ENCODE results near the gene ACSF2.
"Not testable (repeated sequence)": the region's sequence is repeated elsewhere in the genome, so short reads cannot be mapped to it uniquely, and the experiment has no call there.

ACSF2 gene

DNA sequence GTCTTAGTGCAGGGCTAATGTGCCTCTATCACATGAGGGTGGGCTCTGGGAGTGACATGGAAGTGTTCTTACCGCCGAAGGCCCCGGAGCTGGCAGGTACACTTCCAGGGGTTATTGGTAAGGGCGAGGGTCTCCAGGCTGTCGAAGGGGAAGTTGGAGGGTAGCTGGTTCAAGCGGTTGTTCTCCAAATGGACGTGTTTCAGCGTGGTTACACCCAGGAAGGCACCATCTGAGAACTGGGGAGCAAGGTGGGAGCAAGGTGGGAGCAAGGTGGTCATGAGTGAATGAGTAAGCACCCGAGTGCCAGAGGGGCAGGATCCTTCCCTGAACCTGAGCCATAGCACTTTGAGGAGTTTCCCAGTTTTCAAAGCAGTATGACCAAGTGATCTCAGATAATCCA, 39.6 kb downstream of the ACSF2 start:
- no peak for DNase-seq

DNA sequence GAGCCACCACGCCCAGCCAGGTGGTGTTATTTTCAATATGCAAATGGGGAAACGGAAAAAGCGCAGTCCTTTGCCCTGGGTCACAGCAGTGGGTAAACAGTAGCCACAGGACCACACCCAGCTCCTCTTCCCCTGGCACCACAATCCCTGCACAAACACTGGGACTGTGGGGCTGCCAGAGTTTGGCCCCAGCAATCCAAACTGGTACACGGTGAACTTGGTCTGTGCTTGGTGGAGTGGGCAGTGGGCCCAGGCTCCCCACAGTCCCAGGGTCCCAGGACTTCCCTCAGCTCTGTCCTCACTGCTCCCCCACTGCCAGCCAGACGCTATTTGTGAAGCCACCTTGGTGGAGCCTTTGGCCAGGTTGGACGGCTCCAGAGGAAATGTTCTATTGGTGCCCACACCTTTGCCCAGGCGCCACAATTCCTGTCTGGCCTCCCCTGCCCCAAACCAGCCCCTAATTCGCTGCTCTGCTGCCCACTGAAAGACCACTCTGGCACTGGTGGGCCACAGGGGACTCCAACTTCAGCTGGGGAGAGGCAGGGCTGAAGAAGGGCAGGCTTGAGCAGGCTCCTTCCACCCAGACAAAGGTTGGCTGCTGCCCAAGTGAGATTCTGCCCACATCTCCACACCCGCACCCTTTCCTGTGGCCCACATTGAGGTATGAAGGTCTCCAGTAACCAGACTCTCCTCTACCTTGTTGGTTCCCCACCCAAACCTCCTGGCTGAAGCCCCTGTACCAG, 40.5 kb downstream of the ACSF2 start:
- DNase-seq, result no peak

- no peak for DNase-seq
Measured at GRCh38 chr17:50467114-50467854, 41.3 kb downstream of the ACSF2 start.

DNA sequence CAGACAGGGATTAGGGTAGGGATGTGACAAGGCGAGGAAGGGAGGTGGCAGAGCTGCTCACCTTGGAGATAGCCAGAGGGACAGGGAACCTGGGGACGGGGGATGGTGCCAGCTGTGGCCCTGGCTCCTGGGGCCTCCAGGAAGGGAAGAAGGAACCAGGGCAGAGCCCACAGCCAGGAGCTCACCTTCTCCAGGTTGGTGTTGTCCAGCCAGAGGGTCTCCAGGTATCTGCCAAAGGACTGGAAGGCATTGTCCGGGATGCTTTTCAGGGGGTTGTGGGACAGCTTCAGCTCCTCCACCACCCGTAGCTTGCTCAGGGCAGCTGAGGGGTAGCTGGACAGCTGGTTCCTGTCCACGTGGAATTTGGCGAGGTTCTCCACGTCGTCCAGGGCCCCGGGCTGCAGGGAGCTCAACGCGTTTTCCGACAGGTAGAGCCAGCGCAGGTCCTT, 41.9 kb downstream of the ACSF2 start:
- DNase-seq, result no peak

DNA sequence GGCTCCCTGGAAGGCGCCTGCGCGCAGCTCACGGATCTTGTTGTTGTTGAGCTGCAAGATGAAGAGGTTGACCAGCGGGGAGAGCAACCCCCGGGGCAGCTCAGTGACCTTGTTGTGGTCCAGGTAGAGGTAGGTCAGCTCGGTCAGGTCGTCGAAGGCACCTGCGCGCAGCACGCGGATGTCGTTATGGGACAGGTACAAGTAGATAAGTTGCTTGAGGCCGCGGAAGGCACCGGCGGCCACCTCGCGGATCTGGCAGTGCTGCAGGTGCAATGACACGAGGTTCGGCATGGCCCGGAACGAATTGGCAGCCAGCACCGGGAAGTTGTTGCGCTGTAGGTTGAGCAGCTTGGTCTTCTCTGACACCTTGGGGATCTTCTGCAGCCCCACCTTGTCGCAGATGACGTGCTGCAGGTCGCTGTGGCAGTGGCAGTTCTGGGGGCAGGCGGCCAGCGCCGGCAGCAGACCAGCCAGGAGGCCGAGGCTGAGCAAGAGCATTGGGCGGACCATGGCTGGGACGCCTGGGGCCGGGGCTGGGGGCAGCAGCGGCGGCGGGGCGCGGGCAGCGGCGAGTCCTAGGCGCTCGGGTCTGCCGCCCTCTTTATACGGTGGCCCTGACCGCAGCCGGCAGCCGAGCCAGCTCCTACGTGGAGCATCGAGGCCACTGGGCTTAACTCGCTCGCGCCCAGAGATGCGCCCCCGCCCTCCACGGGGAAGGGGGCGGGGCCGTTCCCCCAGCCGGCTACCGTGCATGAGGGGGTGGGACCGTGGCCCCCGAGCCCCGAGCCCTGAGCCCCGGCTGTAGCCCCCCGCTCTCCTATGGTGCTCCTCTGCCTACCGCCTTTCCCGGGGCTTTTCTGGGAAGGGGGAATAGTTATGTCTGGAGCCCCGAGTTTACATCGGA, 42.5 kb downstream of the ACSF2 start, which contains the start of gene CHAD:
CHAD (minus strand) TSS at position 577 of the 904 bp plus-strand sequence; CDS start at position 510, 67 bp downstream.
- DNase-seq, result no peak

DNA sequence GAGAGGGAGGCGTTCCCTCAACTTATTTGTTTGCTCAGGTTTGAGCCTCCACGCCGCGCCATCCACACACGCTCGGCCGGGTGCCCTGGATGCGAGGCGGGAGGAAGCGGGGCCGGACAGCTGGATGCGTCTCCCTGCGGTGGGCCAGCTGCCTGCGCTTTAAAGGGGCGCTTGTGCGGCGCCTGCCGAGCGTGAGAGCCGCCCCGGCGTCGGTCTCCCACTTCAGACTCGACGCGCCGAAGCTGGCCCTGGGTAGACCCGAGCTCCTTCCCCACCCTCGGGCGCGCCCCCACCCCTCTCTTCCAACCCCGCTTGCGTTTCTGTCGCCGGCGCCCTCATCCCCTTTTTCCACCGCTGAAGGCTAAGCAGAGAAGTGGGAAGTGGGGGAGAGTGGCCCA, 43.2 kb downstream of the ACSF2 start:
- no peak for DNase-seq

GRCh38 chr17:50469671-50470305, 43.8 kb downstream of the ACSF2 start:
- DNase-seq, result no peak

GRCh38 chr17:50470426-50470825, 44.4 kb downstream of the ACSF2 start:
- no peak for DNase-seq

GRCh38 chr17:50471009-50471905, 45.2 kb downstream of the ACSF2 start:
- no peak for DNase-seq

GRCh38 chr17:50472286-50472685, 46.3 kb downstream of the ACSF2 start:
- DNase-seq, result no peak

GRCh38 chr17:50472761-50473161, 46.7 kb downstream of the ACSF2 start:
- not testable (repeated sequence) for DNase-seq

DNA sequence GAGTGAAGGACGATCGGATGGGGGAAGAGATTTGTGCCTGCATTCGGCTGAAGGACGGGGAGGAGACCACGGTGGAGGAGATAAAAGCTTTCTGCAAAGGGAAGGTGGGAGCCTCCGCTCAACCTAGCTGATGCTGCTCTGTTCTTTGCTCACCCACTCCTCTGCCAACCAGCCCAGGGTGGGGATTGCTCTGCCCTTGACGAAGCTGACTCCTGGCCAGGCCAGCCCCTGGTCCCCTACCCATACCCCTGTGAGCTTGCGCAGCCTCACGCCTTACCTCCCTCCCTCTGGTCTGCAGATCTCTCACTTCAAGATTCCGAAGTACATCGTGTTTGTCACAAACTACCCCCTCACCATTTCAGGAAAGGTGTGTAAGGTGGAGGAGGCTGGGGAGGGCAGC, 47.9 kb downstream of the ACSF2 start:
- DNase-seq, result no peak

- DNase-seq, result no peak
Measured at GRCh38 chr17:50474523-50474922, 48.5 kb downstream of the ACSF2 start.

DNA sequence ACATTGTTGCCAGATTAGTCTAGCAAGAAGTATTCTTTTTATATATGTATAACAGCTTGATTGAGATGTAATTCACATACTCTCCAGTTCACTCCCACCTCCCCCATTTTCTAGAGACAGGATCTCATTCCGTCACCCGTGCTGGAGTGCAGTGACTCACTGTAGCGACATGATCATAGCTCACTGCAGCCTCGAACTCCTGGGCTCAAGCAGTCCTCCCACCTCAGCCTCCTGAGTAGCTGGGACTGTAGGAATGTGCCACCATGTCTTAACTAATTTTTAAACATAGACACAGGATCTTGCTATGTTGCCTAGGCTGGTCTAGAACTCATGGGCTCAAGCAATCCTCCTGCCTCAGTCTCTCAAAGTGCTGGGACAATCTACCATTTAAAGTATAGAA, 49.3 kb downstream of the ACSF2 start:
- DNase-seq, result no peak

- DNase-seq, result not testable (repeated sequence)
Measured at GRCh38 chr17:50475775-50476544, 49.9 kb downstream of the ACSF2 start.

GRCh38 chr17:50476545-50477315, 50.7 kb downstream of the ACSF2 start:
- DNase-seq, result no peak

GRCh38 chr17:50477976-50478375, 52.0 kb downstream of the ACSF2 start:
- no peak for DNase-seq

DNA sequence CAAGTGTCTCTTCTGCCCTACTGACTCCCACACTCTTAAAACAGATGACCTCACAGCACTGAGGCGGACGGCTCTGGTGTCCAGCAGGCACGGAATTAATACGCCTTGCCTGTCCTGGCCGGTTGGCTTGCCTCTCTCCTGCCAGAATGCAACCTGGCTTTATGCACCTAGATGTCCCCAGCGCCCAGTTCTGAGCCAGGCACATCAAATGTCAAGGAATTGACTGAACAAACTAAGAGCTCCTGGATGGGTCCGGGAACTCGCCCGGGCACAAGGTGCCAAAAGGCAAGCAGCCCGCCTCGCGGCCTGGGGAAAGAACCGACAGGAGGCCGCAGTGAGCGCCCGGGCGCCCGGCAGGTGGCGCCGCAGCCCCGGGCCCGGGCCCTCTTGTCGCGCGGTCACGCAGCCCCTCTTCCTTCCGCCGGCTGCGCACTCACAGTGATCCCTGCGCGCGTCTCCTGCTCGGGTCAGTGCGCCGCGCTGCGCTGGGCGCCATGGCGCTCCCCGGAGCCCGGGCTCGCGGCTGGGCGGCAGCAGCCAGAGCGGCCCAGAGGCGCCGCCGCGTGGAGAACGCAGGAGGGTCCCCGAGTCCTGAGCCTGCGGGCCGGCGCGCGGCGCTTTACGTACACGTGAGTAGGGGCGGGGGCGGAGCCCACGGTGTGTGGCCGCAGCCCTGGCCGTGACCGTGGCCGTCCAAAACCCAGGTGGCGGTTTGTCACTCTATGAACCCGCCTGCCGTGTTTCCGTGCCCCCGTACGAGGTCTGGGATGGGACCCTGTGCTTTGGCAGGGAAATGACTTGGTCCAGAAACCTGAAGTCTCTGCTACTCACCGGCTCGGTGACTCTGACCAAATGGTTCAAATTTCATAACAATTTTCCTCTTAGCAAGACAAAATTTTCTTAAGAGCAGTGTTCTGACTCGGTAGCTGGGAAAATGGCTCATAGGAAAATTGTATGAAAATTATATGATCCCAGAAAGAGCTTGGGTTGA, 52.7 kb downstream of the ACSF2 start, which contains the start of gene RSAD1:
RSAD1 (plus strand) TSS at position 470 of the 991 bp plus-strand sequence; CDS start at position 495, 25 bp downstream.
- DNase-seq, result peak; percentile 78 to 84

Data from activated CD4-positive, alpha-beta T cell treated with anti-CD3 and anti-CD28 coated beads for 4 hours (primary cell).